HG03196 (cell line): ENCODE measurements around the gene HSFX2.
"Not testable (repeated sequence)": the region's sequence is repeated elsewhere in the genome, so short reads cannot be mapped to it uniquely, and the experiment has no call there.

Experiments used
- ATAC-seq: cut with Tn5 transposase; IDR thresholded peaks from one replicate; pipeline ENCODE4 v1.9.1; 2021; ENCODE audit not compliant: unreplicated experiment

The HSFX2 gene

GRCh38 chrX:149595214-149595613 is at the start of gene HSFX2:
Gene HSFX2 (minus strand): TSS chrX:149595314. CDS start chrX:149594700, 614 bp downstream.
- not testable (repeated sequence) for ATAC-seq

DNA sequence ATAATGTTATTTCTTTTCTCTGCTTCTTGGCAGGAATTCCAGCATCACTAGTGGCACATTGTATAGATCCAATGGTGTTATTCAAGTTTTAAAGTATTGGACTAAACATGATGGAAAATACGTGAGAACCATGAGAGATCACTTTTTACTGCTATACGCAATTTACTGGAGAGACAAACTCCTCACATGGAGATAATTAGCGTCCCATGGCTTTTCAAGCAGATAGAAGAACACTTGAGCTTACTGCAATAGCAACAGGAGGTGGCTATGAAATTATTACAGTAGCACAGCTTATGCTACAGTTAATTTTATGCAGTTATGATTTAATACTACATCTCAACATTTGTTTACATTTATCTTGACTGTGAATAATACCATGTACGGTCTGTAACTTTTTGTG is 48.4 kb upstream of the HSFX2 start:
- no peak for ATAC-seq

- no peak for ATAC-seq
Observed at GRCh38 chrX:149641835-149642234, 46.7 kb upstream of the HSFX2 start.

GRCh38 chrX:149641432-149641831 is 46.3 kb upstream of the HSFX2 start:
- no peak for ATAC-seq

DNA sequence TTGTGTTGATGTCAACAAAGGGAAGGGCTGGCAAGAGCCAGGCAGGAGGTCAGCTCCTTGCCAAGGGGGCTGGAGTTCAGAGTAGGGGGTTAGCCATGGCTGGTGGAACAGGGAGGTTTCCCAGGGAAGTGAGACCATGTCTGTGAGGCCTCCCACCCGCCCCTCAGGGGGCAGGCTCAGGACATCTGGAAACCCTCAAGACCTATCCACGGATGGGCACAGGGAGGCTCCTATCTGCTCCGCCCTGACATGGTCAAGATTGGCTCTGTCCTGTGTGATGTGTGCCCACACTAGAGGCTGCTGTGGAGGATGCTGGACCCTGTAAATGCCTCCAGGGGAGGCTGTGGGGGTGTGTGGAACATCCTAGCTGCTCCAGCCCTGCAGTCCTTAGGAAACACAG is 44.5 kb upstream of the HSFX2 start:
- ATAC-seq: no peak

GRCh38 chrX:149638860-149639259 is 43.7 kb upstream of the HSFX2 start:
- ATAC-seq: no peak

DNA sequence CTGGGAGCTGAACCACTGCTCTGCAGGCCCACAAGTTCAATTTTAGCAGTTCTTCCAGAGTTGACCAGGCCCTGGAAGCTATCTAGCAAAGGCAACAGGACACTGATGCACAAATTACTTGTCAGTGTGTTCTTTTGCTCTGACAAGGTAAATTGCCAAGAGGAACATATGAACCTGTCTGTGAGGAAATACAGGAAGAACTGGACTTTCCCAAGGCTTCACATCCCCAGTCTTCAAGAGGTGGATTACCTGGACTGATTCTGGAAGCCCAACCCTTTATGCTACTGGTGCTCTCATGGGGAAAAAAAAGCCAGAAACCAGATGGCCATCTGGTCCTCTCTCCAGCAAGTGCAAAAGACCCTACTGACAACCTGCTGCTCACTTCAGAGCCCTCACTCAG is 38.4 kb upstream of the HSFX2 start:
- no peak for ATAC-seq

- ATAC-seq: peak; percentile 89
Observed at GRCh38 chrX:149631234-149632165, 36.4 kb upstream of the HSFX2 start, which contains the start of gene TMEM185A. Gene TMEM185A (minus strand): TSS chrX:149631792. CDS start chrX:149631580, 212 bp downstream.

GRCh38 chrX:149630681-149631233 is 35.6 kb upstream of the HSFX2 start:
- ATAC-seq: no peak

DNA sequence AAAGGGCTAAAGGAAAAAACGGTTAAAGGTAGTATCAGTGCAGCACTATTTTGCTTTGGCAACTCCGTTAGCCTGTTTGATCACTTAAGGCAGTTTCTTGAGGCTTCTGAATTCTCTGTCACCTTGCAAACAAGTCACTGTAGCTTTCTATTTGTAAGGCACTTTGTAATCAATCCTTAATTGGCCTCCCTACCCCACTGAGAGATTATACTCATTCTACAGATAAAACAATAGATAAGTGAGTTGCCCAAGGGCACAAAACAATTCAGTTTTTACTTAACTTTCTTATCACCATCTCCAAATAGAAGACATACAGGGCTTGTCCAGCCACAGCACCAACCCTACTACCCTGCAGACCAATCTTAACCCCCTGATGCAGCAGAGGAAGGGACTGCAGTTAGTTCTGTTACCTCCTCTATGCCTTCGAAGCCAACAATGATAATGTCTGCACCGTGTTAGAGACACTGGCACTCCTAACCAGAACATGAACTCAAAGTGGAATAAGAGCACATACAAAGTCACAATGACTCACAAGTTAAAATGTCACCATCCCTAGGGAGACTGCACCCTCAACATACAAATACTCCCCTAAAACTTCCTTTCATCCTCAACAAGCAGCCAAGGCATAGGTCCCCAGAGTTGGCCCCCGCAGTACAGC is 34.7 kb upstream of the HSFX2 start:
- ATAC-seq: no peak

- no peak for ATAC-seq
Observed at GRCh38 chrX:149628768-149629167, 33.7 kb upstream of the HSFX2 start.

DNA sequence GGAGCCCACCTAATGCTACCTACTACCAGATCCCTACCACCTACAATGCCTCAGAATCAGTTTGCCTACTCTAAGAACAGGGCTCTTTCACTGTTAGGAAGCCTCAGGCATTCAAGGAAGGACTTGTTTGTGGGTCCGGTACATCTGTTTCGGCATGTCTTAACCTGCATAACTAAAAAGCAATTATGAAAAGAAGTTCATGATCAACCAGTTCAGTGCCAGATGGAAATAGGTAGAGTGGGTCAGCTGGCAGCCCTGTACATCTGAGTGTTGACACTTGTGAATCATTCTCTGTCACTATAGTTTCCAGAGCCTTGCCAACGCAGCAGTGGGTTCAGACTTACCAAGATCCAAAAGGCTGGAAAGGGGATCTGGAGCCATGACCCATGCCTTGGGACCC is 33.2 kb upstream of the HSFX2 start:
- no peak for ATAC-seq

DNA sequence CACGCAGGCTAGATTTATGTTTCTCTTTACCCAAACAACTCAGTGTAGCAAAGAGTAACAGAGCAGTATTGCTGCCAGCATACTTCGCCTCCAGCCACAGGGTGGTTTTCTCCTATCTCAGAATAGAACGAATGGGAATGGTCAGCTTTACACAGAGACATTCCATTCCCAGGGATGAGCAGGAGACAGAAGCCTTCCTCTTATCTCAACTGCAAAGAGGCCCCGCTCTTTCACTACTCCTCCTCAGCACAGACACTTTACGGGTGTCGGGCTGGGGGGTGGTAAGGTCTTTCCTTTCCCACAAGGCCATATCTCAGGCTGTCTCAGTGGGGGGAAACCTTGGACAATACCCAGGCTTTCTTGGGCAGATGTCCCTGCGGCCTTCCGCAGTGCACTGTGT is 31.7 kb upstream of the HSFX2 start:
- ATAC-seq: not testable (repeated sequence)

DNA sequence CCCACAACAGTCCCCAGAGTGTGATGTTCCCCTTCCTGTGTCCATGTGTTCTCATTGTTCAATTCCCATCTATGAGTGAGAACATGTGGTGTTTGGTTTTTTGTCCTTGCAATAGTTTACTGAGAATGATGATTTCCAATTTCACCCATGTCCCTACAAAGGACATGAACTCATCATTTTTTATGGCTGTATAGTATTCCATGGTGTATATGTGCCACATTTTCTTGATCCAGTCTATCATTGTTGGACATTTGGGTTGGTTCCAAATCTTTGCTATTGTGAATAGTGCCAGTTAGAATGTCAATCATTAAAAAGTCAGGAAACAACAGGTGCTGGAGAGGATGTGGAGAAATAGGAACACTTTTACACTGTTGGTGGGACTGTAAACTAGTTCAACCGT is 24.5 kb upstream of the HSFX2 start:
- not testable (repeated sequence) for ATAC-seq

DNA sequence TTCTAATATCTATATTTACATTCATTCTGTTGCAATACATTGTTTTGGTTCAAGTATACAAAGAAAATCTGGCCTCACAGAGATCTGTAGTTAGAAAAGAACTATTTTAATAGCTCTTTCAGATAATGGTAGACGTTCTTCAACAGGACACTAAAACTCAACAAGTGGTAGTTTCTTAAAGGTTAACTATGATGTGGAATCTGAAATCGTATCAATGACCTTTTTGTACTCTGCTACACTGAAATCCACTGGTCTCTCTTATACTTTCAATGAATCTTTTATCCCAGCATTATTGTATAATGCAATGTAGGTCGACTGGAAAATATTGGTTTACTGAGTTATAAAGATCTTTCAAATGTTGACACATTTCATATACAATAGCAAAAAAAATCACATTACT is 23.8 kb upstream of the HSFX2 start:
- no peak for ATAC-seq

- ATAC-seq: no peak
Observed at GRCh38 chrX:149611623-149612175, 16.6 kb upstream of the HSFX2 start.

DNA sequence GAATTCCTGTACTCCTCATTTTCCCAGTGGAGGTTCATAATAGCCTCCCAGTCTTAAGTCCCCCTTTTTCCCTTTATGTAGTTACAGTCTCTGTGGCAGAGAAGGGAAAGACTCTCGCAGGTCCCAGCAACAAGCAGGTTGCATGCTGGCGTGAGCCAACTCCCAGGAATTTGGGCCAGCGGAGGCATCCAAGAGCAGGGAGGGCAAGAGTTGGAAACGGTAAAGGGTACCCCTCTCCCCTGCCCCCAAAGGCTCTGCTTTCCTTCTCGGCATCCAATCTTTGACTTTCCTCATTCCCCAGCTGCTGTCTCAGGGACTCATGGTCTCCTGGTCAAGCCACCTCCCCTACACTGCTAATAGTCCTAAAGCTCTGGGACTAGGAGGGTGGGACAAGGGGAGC is 15.4 kb upstream of the HSFX2 start:
- ATAC-seq: no peak

GRCh38 chrX:149607699-149608098 is 12.6 kb upstream of the HSFX2 start:
- no peak for ATAC-seq

GRCh38 chrX:149605248-149605885 is 10.3 kb upstream of the HSFX2 start:
- not testable (repeated sequence) for ATAC-seq

GRCh38 chrX:149598603-149599002 is 3.5 kb upstream of the HSFX2 start:
- not testable (repeated sequence) for ATAC-seq

DNA sequence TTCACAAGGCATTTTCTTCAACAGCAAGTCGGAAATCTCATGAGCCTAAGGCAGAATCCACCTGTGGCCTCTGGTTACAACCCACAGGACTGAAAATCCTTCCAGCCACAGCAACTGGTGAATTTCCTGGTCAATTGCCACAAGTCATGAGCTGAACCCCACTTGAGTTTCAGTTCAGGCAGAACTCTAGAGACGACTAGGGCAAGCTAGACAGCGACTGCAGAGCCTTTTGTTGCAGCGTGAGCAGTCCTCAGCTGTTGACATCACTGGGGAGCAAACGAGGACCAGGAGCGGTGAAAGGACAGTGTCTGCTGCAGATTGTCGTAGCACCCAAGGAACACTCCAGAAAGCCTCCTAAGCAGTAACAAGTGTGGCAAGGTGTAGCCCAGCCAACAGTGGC is 829 bp upstream of the HSFX2 start:
- not testable (repeated sequence) for ATAC-seq
